GM12891 (cell line): ENCODE results near the gene SPG11.

Experiments
- DNase-seq: peaks from one replicate; pipeline ENCODE4 v3.0.0; 2011; ENCODE audit warnings: low spot score; ENCODE audit not compliant: insufficient read length
- FAIRE-seq: peaks from 2 replicates; lab custom pipeline; 2011; peaks lifted over from hg19 to GRCh38; lab: Jason Lieb, UNC
- PAX5 ChIP-seq: IDR thresholded peaks from 2 replicates; pipeline ENCODE4 v1.6.1; 2011; ENCODE audit warnings: low read length, moderate library complexity, mild to moderate bottlenecking; ENCODE audit not compliant: insufficient read depth, severe bottlenecking
- POLR2A ChIP-seq: IDR thresholded peaks from 2 replicates; pipeline ENCODE4 v1.6.1; 2011; ENCODE audit warnings: low read depth, low read length, control low read depth
- POLR2AphosphoS5 ChIP-seq: IDR thresholded peaks from 2 replicates; pipeline ENCODE4 v1.6.1; 2011; ENCODE audit warnings: low read depth, low read length, control low read depth
- POU2F2 ChIP-seq: IDR thresholded peaks from 2 replicates; pipeline ENCODE4 v1.6.1; 2011; ENCODE audit warnings: low read depth, mild to moderate bottlenecking, control low read depth, low read length, moderate library complexity
- SPI1 ChIP-seq: IDR thresholded peaks from 2 replicates; pipeline ENCODE4 v1.6.1; 2011; ENCODE audit warnings: low read depth, low read length, control low read depth
- TAF1 ChIP-seq: IDR thresholded peaks from 2 replicates; pipeline ENCODE4 v1.6.1; 2011; ENCODE audit warnings: low read depth, low read length, control low read depth

Gene SPG11

DNA sequence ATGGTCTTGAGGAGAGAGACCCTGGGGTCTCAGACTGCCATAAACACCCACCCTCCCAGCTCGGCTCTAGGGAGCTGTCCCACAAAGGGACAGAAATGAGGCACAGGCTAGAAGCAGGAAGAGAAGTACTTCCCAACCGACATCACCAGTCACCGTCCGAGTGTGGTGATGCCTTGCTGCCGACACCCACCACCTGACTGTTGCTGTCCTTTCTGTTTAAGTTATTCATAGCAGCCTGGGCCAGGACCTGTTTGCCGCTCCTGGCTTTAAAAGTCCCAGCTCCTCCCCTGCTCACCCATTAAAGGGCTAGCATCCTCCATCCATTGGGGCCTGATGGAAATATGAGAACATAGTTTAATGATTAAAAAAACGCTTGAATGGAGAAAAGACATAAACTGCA is 13.2 kb upstream of the SPG11 start:
- FAIRE-seq = peak; percentile 92
- TF ChIP-seq POU2F2 (peak; percentile 68; the same call in 1 of the 2 replicates), PAX5 (no peak)
- no peak for DNase-seq

- no peak for FAIRE-seq
- DNase-seq = no peak
- TF ChIP-seq SPI1 (peak; percentile 64), POLR2AphosphoS5 (no peak), POU2F2 (no peak)
These were observed 12.4 kb upstream of the SPG11 start for GRCh38 chr15:44675911-44676310.

DNA sequence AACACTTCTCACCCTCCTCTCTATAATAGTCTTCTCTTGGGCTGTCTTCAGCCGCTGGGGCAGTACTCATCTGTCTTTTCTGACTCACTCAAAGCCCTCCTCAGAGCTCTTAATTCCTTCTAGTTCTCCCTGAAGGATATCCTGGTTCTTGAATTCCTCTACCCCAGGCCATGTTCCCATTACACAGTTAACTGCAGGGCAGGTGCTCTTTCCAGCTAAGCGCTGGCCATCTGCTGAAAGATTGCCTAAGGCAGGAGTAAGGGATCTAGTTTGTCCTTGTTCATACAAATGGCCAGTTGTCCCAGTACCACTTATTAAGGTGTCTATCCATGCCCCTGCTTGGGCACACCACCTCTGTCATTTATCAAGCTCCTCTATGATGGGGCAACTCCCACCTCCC is 10.2 kb upstream of the SPG11 start:
- DNase-seq (no peak), FAIRE-seq (no peak)
- TF ChIP-seq POLR2A (no peak), TAF1 (no peak), PAX5 (no peak), POU2F2 (no peak), SPI1 (no peak), POLR2AphosphoS5 (no peak)

GRCh38 chr15:44670087-44670950 is 6.9 kb upstream of the SPG11 start:
- FAIRE-seq (no peak), DNase-seq (no peak)
- TF ChIP-seq SPI1 (peak; percentile 91), TAF1 (no peak)

GRCh38 chr15:44668921-44669320 is 5.5 kb upstream of the SPG11 start:
- TF ChIP-seq POLR2AphosphoS5 (no peak), SPI1 (no peak), POLR2A (no peak), TAF1 (no peak), PAX5 (no peak), POU2F2 (no peak)
- no peak for FAIRE-seq
- DNase-seq = no peak

DNA sequence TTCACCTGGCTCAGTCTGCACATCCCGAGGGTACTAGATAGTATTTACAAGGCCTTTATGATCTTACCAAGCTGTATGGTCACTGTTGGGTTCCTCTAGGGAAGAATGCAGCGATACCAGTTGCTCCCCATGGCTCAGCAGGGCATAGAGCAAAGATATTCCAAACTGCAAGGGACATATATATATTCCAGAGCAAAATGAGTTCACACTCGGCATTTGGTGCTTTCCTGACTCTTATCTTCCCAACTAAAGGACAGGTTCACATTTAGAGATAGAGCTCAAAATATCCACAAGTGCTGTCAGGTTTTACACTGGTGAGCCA is 3.5 kb upstream of the SPG11 start:
- DNase-seq (no peak), FAIRE-seq (no peak)
- TF ChIP-seq TAF1 (no peak), SPI1 (no peak), POLR2AphosphoS5 (no peak), POLR2A (no peak), POU2F2 (no peak), PAX5 (no peak)

GRCh38 chr15:44666210-44667038 is 3.0 kb upstream of the SPG11 start:
- DNase-seq (no peak), FAIRE-seq (peak; percentile 80)
- peak; percentile 86 for TF ChIP-seq SPI1
- TF ChIP-seq PAX5 = no peak
- TF ChIP-seq POU2F2 = peak; percentile 66; the same call in 1 of the 2 replicates

DNA sequence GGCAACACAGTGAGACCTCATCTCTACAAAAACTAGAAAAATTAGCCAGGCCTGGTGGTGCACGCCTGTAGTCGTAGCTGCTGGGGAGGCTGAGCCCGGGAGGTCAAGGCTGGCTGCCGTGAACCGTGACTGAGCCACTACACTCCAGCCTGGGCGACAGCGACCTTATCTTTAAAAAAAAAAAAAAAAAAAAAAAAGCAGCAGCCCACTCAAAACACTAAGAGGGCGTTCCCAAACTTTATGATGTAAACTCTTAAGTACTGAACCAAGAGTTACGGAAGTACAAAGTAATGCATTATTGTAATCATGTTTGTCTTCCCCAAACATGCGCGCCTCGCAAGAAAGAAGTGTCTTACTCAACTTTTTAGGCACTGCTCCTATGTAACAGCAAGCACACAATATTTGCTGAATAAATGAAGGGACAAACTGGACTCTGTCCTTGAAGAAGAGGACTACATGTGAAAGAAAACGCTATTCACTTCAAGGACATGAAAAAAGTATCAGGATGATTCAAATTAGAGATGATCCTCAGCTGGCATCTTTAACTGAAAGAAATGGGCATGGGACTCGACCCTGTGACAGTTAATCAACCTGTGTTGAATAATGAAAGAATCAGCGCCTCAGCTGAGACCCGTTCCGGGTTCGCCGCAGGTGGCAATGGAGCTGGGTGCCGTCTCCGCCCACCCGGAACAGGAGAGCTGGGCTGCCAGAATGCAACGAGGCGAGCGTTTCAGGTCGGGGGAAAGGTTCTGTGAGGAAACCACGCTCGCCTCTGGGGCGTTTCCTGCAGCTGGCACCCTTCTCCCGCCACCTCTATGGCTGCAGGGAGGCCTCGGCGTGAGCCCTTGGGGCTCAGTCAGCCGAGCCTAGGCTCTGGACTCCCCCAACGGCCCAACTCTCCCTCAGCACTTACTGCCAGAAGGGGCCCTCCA is 718 bp downstream of the SPG11 start:
- TF ChIP-seq POU2F2 (peak; percentile 35; the same call in 1 of the 2 replicates), PAX5 (peak; percentile 64), POLR2A (0 out of 2 replicates have a peak, but pooled peaks have one; percentile 46), POLR2AphosphoS5 (no peak), TAF1 (0 out of 2 replicates have a peak, but pooled peaks have one; percentile 13), SPI1 (no peak)
- DNase-seq = peak; percentile 35
- FAIRE-seq = no peak

GRCh38 chr15:44661576-44661975 is 1.9 kb downstream of the SPG11 start:
- DNase-seq = no peak
- no peak for FAIRE-seq
- no peak for TF ChIP-seq TAF1
- no peak for TF ChIP-seq POLR2A
- TF ChIP-seq PAX5 = no peak
- TF ChIP-seq POLR2AphosphoS5 = no peak
- no peak for TF ChIP-seq POU2F2
- no peak for TF ChIP-seq SPI1
